ENCODE data around the gene ZNF587B. TPM values are rescaled to one million over a fixed set of nuclear protein-coding genes. Genes with fewer than 3 reads are reported as not detected.
"Not testable (repeated sequence)": the region's sequence is repeated elsewhere in the genome, so short reads cannot be mapped to it uniquely, and the experiment has no call there.

ZNF587B gene
- total and polyA plus RNA-seq, 12 donors, result 1.3 to 8.1 (median 7.1) TPM

DNA sequence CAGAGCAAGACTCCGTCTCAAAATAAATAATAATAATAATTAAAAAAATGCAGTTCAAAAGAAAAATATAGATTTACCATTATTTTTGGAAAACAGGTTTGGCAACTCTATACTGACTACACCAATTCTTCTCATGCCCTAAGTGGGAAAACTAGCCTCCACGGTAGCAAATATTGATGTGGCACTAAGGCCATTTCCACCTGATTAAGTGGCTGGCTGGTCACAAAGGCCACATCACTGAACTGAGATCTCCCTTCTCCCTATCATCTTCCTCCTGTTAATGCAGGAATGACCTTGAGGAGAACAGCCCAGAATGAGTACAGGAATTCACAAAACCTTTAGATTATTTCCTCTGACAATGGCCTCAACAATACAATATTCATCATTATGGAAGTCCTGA, 40.1 kb downstream of the ZNF587B start:
- Histone ChIP-seq H3K27ac (no peak overlapping the region), H3K27me3 (no peaks in the 10 kb centered on the region), H3K4me1 (no peaks in the 10 kb centered on the region), H3K4me3 (no peak overlapping the region), H3K36me3 (peaks cover 0 to 88% (median 50%) of the 10 kb centered on the region in 9 donors), H3K9me3 (peaks cover 0 to 98% (median 60%) of the 10 kb centered on the region in 11 donors)
- intact Hi-C loops (cut with DNase I), result no loop called here
- WGBS, 2 donors, result 93 to 96% methylated on average over 2 of the region's 2 CpGs
- TF ChIP-seq, protein P1, sequence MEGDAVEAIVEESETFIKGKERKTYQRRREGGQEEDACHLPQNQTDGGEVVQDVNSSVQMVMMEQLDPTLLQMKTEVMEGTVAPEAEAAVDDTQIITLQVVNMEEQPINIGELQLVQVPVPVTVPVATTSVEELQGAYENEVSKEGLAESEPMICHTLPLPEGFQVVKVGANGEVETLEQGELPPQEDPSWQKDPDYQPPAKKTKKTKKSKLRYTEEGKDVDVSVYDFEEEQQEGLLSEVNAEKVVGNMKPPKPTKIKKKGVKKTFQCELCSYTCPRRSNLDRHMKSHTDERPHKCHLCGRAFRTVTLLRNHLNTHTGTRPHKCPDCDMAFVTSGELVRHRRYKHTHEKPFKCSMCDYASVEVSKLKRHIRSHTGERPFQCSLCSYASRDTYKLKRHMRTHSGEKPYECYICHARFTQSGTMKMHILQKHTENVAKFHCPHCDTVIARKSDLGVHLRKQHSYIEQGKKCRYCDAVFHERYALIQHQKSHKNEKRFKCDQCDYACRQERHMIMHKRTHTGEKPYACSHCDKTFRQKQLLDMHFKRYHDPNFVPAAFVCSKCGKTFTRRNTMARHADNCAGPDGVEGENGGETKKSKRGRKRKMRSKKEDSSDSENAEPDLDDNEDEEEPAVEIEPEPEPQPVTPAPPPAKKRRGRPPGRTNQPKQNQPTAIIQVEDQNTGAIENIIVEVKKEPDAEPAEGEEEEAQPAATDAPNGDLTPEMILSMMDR (IDR thresholded peaks at IDR 0.05), result no peak
- DNase-seq (no peak), ATAC-seq (no peak)

DNA sequence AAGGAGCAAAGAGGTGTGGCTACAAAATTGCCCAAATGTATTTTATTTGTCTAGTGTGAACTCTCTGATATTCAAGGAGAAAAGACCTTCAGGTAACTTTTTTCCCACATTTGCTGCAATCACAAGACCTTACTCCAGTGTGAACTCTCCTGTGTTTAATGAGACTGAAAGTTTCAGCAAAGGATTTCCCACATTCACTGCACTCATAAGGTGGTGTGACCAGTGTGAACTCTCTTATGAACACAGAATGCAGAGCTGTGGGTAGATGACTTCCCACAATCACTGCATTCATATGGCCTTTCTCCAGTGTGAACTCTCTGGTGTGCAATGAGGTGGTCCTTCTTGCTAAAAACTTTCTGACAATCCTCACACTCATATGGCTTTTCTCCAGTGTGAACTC, 42.4 kb downstream of the ZNF587B start:
- intact Hi-C loops (cut with DNase I), result no loop called here
- ATAC-seq (no peak), DNase-seq (no peak)
- TF ChIP-seq, protein P1 (IDR thresholded peaks at IDR 0.05), result no peak
- Histone ChIP-seq H3K27ac (no peak overlapping the region), H3K9me3 (peaks cover 0 to 98% (median 69%) of the 10 kb centered on the region in 11 donors), H3K4me1 (no peaks in the 10 kb centered on the region), H3K36me3 (peaks cover 0 to 88% (median 42%) of the 10 kb centered on the region in 9 donors), H3K27me3 (no peaks in the 10 kb centered on the region), H3K4me3 (no peak overlapping the region)

DNA sequence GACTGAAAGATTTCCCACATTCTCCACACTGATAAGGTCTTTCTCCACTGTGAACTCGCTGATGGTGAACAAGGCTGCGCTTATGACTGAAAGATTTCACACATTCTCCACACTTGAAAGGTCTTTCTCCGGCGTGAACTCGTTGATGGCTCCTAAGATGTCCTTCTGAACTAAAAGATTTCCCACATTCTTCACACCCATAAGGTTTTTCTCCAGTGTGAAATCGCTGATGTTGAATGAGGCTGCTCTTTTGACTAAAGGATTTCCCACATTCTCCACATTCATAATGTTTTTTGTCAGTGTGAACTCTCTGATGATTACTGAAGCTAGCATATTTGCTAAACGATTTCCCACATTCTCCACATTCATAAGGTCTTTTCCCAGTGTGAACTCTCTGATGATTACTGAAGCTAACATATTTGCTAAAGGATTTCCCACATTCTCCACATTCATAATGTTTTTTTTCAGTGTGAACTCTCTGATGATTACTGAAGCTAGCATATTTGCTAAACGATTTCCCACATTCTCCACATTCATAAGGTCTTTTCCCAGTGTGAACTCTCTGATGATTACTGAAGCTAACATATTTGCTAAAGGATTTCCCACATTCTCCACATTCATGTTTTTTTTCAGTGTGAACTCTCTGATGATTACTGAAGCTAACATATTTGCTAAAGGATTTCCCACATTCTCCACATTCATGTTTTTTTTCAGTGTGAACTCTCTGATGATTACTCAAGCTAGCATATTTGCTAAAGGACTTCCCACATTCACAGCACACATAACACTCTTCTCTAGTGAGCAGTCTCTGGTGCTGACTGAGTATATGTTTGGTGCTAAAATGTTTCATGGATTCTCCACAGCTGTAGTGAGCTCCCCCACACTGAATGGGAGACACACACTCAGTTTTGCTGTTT, 44.0 kb downstream of the ZNF587B start:
- WGBS, 2 donors, result 86 to 94% methylated on average over 8 of the region's 8 CpGs
- H3K4me3 ChIP-seq; DNase-seq; H3K27me3 ChIP-seq; intact Hi-C loops (cut with DNase I); ATAC-seq; H3K27ac ChIP-seq; H3K4me1 ChIP-seq: not testable (repeated sequence)
- Histone ChIP-seq H3K9me3 (peaks cover 0 to 98% (median 65%) of the 10 kb centered on the region in 11 donors), H3K36me3 (peaks cover 0 to 84% (median 36%) of the 10 kb centered on the region in 9 donors)

DNA sequence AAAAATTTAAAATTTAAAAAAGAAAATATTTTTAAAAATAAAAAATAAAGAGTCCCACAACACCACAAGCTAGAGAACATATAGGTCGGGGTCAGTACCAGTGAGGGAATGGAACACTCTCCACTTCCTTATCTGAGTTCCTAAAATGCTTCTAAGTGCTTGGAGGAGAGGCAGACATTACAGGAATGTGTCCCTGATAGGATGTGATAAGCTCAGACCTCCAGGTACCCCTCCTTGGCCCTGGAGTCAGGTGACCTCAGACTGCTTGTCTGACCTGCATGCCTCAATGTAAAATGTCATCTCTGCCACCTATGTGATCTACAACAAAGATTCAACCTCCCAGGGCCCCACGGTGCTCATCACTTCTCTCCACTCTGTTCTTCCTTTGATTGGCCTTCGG, 55.9 kb downstream of the ZNF587B start:
- DNase-seq (no peak), ATAC-seq (no peak)
- TF ChIP-seq, protein P1 (IDR thresholded peaks at IDR 0.05), result no peak
- Histone ChIP-seq H3K4me3 (no peak overlapping the region), H3K4me1 (peaks cover 0 to 35% (median 13%) of the 10 kb centered on the region in 9 donors), H3K9me3 (peaks cover 0 to 63% (median 0%) of the 10 kb centered on the region in 11 donors), H3K27me3 (no peaks in the 10 kb centered on the region), H3K36me3 (peaks cover 0 to 38% (median 11%) of the 10 kb centered on the region in 9 donors), H3K27ac (peak overlapping the region in 1 of 10 donors; percentile 51)
- WGBS, 2 donors, result 46 to 53% methylated on average over 3 of the region's 3 CpGs
- intact Hi-C loops (cut with DNase I), result loop anchor here in 1 of 10 donors (10.0 kb wide), 1 partner anchor 141 kb away; the partner anchor contains the start of gene ZNF776

Data from heart right ventricle (tissue), 16 donors.